H9 (cell line): ENCODE data around the gene CACHD1. TPM values are rescaled to one million over a fixed set of nuclear protein-coding genes. Genes with fewer than 3 reads are reported as not detected.

Experiments used
- DNase-seq: peaks from one replicate; pipeline ENCODE4 v3.0.0-alpha.2; 2017
- H2AFZ ChIP-seq: one replicate; pipeline ENCODE4 v1.6.1; 2013; ENCODE audit warnings: mild to moderate bottlenecking, low read length, control low read depth, moderate library complexity
- H2AK5ac ChIP-seq: 2 replicates; pipeline ENCODE4 v1.6.1; 2013; ENCODE audit warnings: low read length, control low read depth, mixed read lengths; ENCODE audit not compliant: insufficient read length
- H2BK120ac ChIP-seq: one replicate; pipeline ENCODE4 v1.6.1; 2013; ENCODE audit warnings: low read depth, mild to moderate bottlenecking, low read length, control low read depth, inconsistent platforms; ENCODE audit not compliant: poor library complexity, severe bottlenecking
- H2BK12ac ChIP-seq: 2 replicates; pipeline ENCODE4 v1.6.1; 2013; ENCODE audit warnings: low read length, control low read depth, mixed read lengths, low read depth; ENCODE audit not compliant: insufficient read length
- H2BK15ac ChIP-seq: 2 replicates; pipeline ENCODE4 v1.6.1; 2013; ENCODE audit warnings: low read depth, low read length, control low read depth
- H2BK20ac ChIP-seq: one replicate; pipeline ENCODE4 v1.6.1; 2013; ENCODE audit warnings: low read depth, mild to moderate bottlenecking, low read length, control low read depth, inconsistent platforms; ENCODE audit not compliant: poor library complexity, severe bottlenecking
- H2BK5ac ChIP-seq: 2 replicates; pipeline ENCODE4 v1.6.1; 2013; ENCODE audit warnings: low read length, control low read depth, mixed read lengths; ENCODE audit not compliant: insufficient read length
- H3K14ac ChIP-seq: 2 replicates; pipeline ENCODE4 v1.6.1; 2013; ENCODE audit warnings: low read length, control low read depth; ENCODE audit not compliant: insufficient read depth
- H3K18ac ChIP-seq: 2 replicates; pipeline ENCODE4 v1.6.1; 2013; ENCODE audit warnings: low read depth, mild to moderate bottlenecking, mixed read lengths, low read length, control low read depth; ENCODE audit not compliant: insufficient read length
- H3K23ac ChIP-seq: 2 replicates; pipeline ENCODE4 v1.6.1; 2013; ENCODE audit warnings: low read length, control low read depth, mixed read lengths, low read depth; ENCODE audit not compliant: insufficient read length
- H3K23me2 ChIP-seq: 2 replicates; pipeline ENCODE4 v1.6.1; 2013; ENCODE audit warnings: low read depth, mild to moderate bottlenecking, mixed read lengths, low read length, control low read depth; ENCODE audit not compliant: insufficient read length, poor library complexity, severe bottlenecking
- H3K27ac ChIP-seq: 2 replicates; pipeline ENCODE4 v1.5.1; 2013; ENCODE audit warnings: low read length, control low read depth, mixed read lengths, low read depth; ENCODE audit not compliant: insufficient read length
- H3K27me3 ChIP-seq: 2 replicates; pipeline ENCODE4 v1.6.1; 2013; ENCODE audit warnings: low read length, control low read depth, inconsistent platforms; ENCODE audit not compliant: insufficient read depth
- H3K4ac ChIP-seq: 2 replicates; pipeline ENCODE4 v1.6.1; 2013; ENCODE audit warnings: low read depth, mild to moderate bottlenecking, control low read depth, inconsistent platforms, low read length, moderate library complexity
- H3K4me1 ChIP-seq: 2 replicates; pipeline ENCODE4 v1.6.1; 2013; ENCODE audit warnings: low read length, control low read depth, inconsistent platforms; ENCODE audit not compliant: insufficient read depth
- H3K4me2 ChIP-seq: 2 replicates; pipeline ENCODE4 v1.6.1; 2013; ENCODE audit warnings: low read length, control low read depth, mixed read lengths; ENCODE audit not compliant: insufficient read length, insufficient read depth
- H3K56ac ChIP-seq: 2 replicates; pipeline ENCODE4 v1.6.1; 2013; ENCODE audit warnings: low read depth, mild to moderate bottlenecking, mixed read lengths, low read length, control low read depth; ENCODE audit not compliant: insufficient read length
- H3K79me1 ChIP-seq: 2 replicates; pipeline ENCODE4 v1.6.1; 2013; ENCODE audit warnings: low read depth, mild to moderate bottlenecking, moderate library complexity, low read length, control low read depth, inconsistent platforms; ENCODE audit not compliant: insufficient read depth, poor library complexity, severe bottlenecking
- H3K79me2 ChIP-seq: 2 replicates; pipeline ENCODE4 v1.6.1; 2013; ENCODE audit warnings: low read length, control low read depth, inconsistent platforms; ENCODE audit not compliant: insufficient read depth
- H3K9ac ChIP-seq: 2 replicates; pipeline ENCODE4 v1.6.1; 2013; ENCODE audit warnings: low read length, control low read depth, mixed read lengths; ENCODE audit not compliant: insufficient read length; ENCODE audit errors: extremely low read depth
- H3K9me3 ChIP-seq: one replicate; pipeline ENCODE4 v1.6.1; 2013; ENCODE audit warnings: low read depth, low read length, inconsistent platforms; ENCODE audit not compliant: control insufficient read depth
- H3T11ph ChIP-seq: one replicate; pipeline ENCODE4 v1.6.1; 2013; ENCODE audit warnings: mild to moderate bottlenecking, low read length, control low read depth, inconsistent platforms
- H4K20me1 ChIP-seq: one replicate; pipeline ENCODE4 v1.6.1; 2013; ENCODE audit not compliant: control insufficient read depth, insufficient read length, insufficient read depth
- H4K5ac ChIP-seq: 2 replicates; pipeline ENCODE4 v1.6.1; 2013; ENCODE audit warnings: low read depth, mild to moderate bottlenecking, mixed read lengths, low read length, control low read depth; ENCODE audit not compliant: insufficient read length
- H4K8ac ChIP-seq: replicated peaks from 2 replicates; pipeline ENCODE4 v1.6.1; 2013; ENCODE audit warnings: low read length, control low read depth, mixed read lengths, low read depth; ENCODE audit not compliant: insufficient read length
- H4K91ac ChIP-seq: 2 replicates; pipeline ENCODE4 v1.6.1; 2013; ENCODE audit warnings: low read depth, mild to moderate bottlenecking, moderate library complexity, mixed read lengths, low read length, control low read depth; ENCODE audit not compliant: insufficient read length
- H3K27ac Mint-ChIP-seq, 3 experiments: 2 replicates in 2 of 3; 3 replicates in 1 of 3; pipeline ENCODE4 v1.8.0; 2020 to 2021; ENCODE audit warnings: mixed read lengths in 3 of 3, mild to moderate bottlenecking in 1 of 3, moderate library complexity in 1 of 3
- H3K27me3 Mint-ChIP-seq: 2 replicates; pipeline ENCODE4 v1.8.0; 2021; ENCODE audit warnings: low read depth, mild to moderate bottlenecking, moderate library complexity, mixed read lengths
- H3K36me3 Mint-ChIP-seq, 3 experiments: 2 replicates in 2 of 3; 3 replicates in 1 of 3; pipeline ENCODE4 v1.8.0; 2020 to 2021; ENCODE audit warnings: low read depth in 3 of 3, mixed read lengths in 3 of 3; ENCODE audit not compliant: insufficient read depth in 1 of 3
- H3K4me1 Mint-ChIP-seq, 2 experiments: 2 replicates each; pipeline ENCODE4 v1.8.0; 2020; ENCODE audit warnings: mixed read lengths in 2 of 2
- H3K4me3 Mint-ChIP-seq, 2 experiments: 2 replicates in 1 of 2; 3 replicates in 1 of 2; pipeline ENCODE4 v1.8.0; 2020 to 2021; ENCODE audit warnings: mild to moderate bottlenecking in 2 of 2, mixed read lengths in 2 of 2, moderate library complexity in 1 of 2
- H3K9me3 Mint-ChIP-seq, 2 experiments: 2 replicates in 1 of 2; 3 replicates in 1 of 2; pipeline ENCODE4 v1.8.0; 2020; ENCODE audit warnings: mild to moderate bottlenecking in 2 of 2, mixed read lengths in 2 of 2, moderate library complexity in 1 of 2
- WGBS: extraction: QIAGEN DNeasy Blood & Tissue Kit; methylation state at CpG from one replicate; pipeline ENCODE4 v1.1.7; 2013; ENCODE audit warnings: missing lambda C conversion rate, low lambda C conversion rate, mixed read lengths; ENCODE audit not compliant: insufficient read length; ENCODE audit errors: extremely low coverage; 5-methylcytosine and 5-hydroxymethylcytosine counted together
- total RNA-seq: library from RNA; stranded (reverse); gene quantifications from 2 replicates; pipeline ENCODE4 v1.2.1, GENCODE V29; 2021
- TF ChIP-seq, protein P1 (sequence below): fragments of 200-600 bp; sonication (generic); conservative IDR thresholded peaks from 3 replicates; pipeline ENCODE4 v1.8.0; 2021; ENCODE audit warnings: antibody characterized with exemption, mild to moderate bottlenecking

Gene CACHD1
- total RNA-seq, 1 experiment from 2014 or later: 94.2 TPM

DNA sequence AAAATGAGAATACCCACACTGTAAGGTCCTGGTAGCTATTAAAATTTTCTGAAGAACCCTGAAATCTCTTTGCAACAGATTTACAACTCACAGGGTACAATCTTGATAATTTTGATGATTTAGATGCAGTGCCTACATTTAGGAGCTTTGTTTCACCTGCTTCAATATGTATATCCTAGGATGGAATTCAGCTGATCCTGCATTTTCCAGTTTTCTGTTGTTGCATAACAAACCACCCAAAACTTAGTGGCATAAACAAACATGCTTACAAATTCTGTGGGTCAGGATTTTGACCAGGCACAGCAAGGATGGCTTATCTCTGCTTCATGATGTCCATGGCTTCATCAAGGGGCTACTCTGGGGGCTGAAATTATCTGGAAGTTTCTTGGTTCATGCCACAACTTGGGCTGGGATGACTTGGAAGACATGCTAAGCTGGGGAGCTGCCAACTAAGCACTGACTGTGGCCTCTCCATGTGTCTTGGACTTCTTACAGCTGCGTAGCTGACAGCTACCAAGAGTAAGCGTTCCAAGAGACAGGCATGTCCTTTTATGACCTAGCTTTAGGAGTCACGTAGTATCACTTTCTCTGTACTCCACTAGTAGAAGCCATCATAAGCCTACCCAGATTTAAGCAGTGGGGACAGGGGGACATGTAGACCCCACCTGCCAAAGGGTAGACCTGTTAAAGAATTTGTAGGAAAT, 108.5 kb downstream of the CACHD1 start:
- no peaks in the 10 kb centered on the region for H3K23me2 ChIP-seq
- no peak overlapping the region for H3K9ac ChIP-seq
- no peak overlapping the region for H2BK120ac ChIP-seq
- no peak overlapping the region for H4K8ac ChIP-seq
- no peak overlapping the region for H3K27ac ChIP-seq
- no peak overlapping the region for H2BK12ac ChIP-seq
- H3K4me1 ChIP-seq: peaks cover 9% of the 10 kb centered on the region; the same call in 1 of the 2 replicates
- H3K4me3 Mint-ChIP-seq: no peak overlapping the region
- no peak overlapping the region for H3K4me2 ChIP-seq
- no peak overlapping the region for H4K91ac ChIP-seq
- TF ChIP-seq, protein P1, sequence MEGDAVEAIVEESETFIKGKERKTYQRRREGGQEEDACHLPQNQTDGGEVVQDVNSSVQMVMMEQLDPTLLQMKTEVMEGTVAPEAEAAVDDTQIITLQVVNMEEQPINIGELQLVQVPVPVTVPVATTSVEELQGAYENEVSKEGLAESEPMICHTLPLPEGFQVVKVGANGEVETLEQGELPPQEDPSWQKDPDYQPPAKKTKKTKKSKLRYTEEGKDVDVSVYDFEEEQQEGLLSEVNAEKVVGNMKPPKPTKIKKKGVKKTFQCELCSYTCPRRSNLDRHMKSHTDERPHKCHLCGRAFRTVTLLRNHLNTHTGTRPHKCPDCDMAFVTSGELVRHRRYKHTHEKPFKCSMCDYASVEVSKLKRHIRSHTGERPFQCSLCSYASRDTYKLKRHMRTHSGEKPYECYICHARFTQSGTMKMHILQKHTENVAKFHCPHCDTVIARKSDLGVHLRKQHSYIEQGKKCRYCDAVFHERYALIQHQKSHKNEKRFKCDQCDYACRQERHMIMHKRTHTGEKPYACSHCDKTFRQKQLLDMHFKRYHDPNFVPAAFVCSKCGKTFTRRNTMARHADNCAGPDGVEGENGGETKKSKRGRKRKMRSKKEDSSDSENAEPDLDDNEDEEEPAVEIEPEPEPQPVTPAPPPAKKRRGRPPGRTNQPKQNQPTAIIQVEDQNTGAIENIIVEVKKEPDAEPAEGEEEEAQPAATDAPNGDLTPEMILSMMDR: no peak
- H3K4ac ChIP-seq: no peak overlapping the region
- H3K4me1 Mint-ChIP-seq: peaks cover 63 to 72% of the 10 kb centered on the region in 2 experiments
- no peak overlapping the region for H2BK20ac ChIP-seq
- WGBS: no CpG with 5 or more reads among the region's 3 CpGs
- H3K18ac ChIP-seq: no peak overlapping the region
- H3K9me3 ChIP-seq: no peaks in the 10 kb centered on the region
- no peak overlapping the region for H2AK5ac ChIP-seq
- H4K5ac ChIP-seq: no peak overlapping the region
- H3K56ac ChIP-seq: no peak overlapping the region
- no peak overlapping the region for H3K14ac ChIP-seq
- no peak overlapping the region for H2BK5ac ChIP-seq
- peak overlapping the region in 2 of 3 experiments; percentile 12 to 65; a peak in 1 of 7 replicates for H3K27ac Mint-ChIP-seq
- H3K79me2 ChIP-seq: peaks cover 6% of the 10 kb centered on the region; the same call in 1 of the 2 replicates
- no peak overlapping the region for H2BK15ac ChIP-seq
- H3K27me3 ChIP-seq: no peaks in the 10 kb centered on the region
- H3K23ac ChIP-seq: no peak overlapping the region
- DNase-seq: no peak
- no peak overlapping the region for H3T11ph ChIP-seq
- H3K36me3 Mint-ChIP-seq: peaks cover 0 to 6% (median 4%) of the 10 kb centered on the region in 3 experiments; a peak in 3 of 7 replicates
- no peaks in the 10 kb centered on the region for H3K9me3 Mint-ChIP-seq
- no peaks in the 10 kb centered on the region for H4K20me1 ChIP-seq
- no peaks in the 10 kb centered on the region for H3K27me3 Mint-ChIP-seq
- peaks cover 5% of the 10 kb centered on the region for H3K79me1 ChIP-seq
- H2AFZ ChIP-seq: no peak overlapping the region
